GM06990 (cell line): ENCODE data around the gene RASGEF1B.

ENCODE experiments used
- DNase-seq: peaks from one replicate; pipeline ENCODE4 v3.0.0-alpha.2; 2011; ENCODE audit not compliant: insufficient read length; ENCODE audit errors: extremely low read depth
- H3K27me3 ChIP-seq: replicated peaks from 2 replicates; pipeline ENCODE4 v1.6.0; 2011; ENCODE audit warnings: low read length; ENCODE audit not compliant: control insufficient read depth, insufficient read depth
- H3K36me3 ChIP-seq: 2 replicates; pipeline ENCODE4 v1.5.1; 2011; ENCODE audit warnings: low read length; ENCODE audit not compliant: control insufficient read depth, insufficient read depth
- H3K4me3 ChIP-seq: replicated peaks from 2 replicates; pipeline ENCODE4 v1.5.1; 2011; ENCODE audit warnings: low read depth, mild to moderate bottlenecking, control low read depth, low read length
- CTCF ChIP-seq: IDR thresholded peaks from 2 replicates; pipeline ENCODE4 v1.5.1; 2011; ENCODE audit warnings: low read length, control low read depth, mild to moderate bottlenecking, inconsistent platforms; ENCODE audit not compliant: insufficient read depth, poor library complexity, severe bottlenecking

Gene RASGEF1B

GRCh38 chr4:81498046-81498445 lies 26.3 kb upstream of the RASGEF1B start:
- no peak for DNase-seq
- Histone ChIP-seq H3K36me3 (no peaks in the 10 kb centered on the region), H3K27me3 (no peaks in the 10 kb centered on the region; the same call in 1 of the 2 replicates), H3K4me3 (no peak overlapping the region)
- no peak for TF ChIP-seq CTCF

- DNase-seq: no peak
- H3K4me3 ChIP-seq: no peak overlapping the region
- H3K36me3 ChIP-seq: no peaks in the 10 kb centered on the region
- TF ChIP-seq CTCF: no peak
- H3K27me3 ChIP-seq: no peaks in the 10 kb centered on the region
These were observed 23.6 kb upstream of the RASGEF1B start for GRCh38 chr4:81495345-81495744.

GRCh38 chr4:81494031-81494431 lies 22.3 kb upstream of the RASGEF1B start:
- no peak for DNase-seq
- no peak overlapping the region for H3K4me3 ChIP-seq
- no peaks in the 10 kb centered on the region for H3K27me3 ChIP-seq
- no peak for TF ChIP-seq CTCF
- H3K36me3 ChIP-seq: no peaks in the 10 kb centered on the region

GRCh38 chr4:81492606-81493230 lies 21.0 kb upstream of the RASGEF1B start:
- H3K27me3 ChIP-seq: no peaks in the 10 kb centered on the region
- no peak for DNase-seq
- no peak overlapping the region for H3K4me3 ChIP-seq
- TF ChIP-seq CTCF: no peak
- H3K36me3 ChIP-seq: no peaks in the 10 kb centered on the region

- DNase-seq: no peak
- Histone ChIP-seq H3K27me3 (no peaks in the 10 kb centered on the region), H3K36me3 (no peaks in the 10 kb centered on the region), H3K4me3 (no peak overlapping the region)
- no peak for TF ChIP-seq CTCF
These were observed 20.2 kb upstream of the RASGEF1B start for GRCh38 chr4:81491943-81492342.
